LHCN-M2 (cell line): ENCODE results near the gene ARHGEF28. TPM values are rescaled to one million over a fixed set of nuclear protein-coding genes. Genes with fewer than 3 reads are reported as not detected.
A peak's percentile ranks its signal among the peaks of the same experiment; 100 is the strongest.

ENCODE experiments used
- DNase-seq: peaks from one replicate; pipeline ENCODE4 v3.0.0-alpha.2; 2012; ENCODE audit warnings: low read depth
- total RNA-seq: library from RNA; depleted of rRNA; stranded (reverse); fragments of >200 nt; gene quantifications from 2 replicates; pipeline ENCODE4 v1.2.3, GENCODE V29; 2014

Gene ARHGEF28
- total RNA-seq, 1 experiment from 2014 or later, result 90.0 TPM

GRCh38 chr5:73957397-73958001 lies 331.5 kb downstream of the ARHGEF28 start:
- no peak for DNase-seq

GRCh38 chr5:73958037-73958436 lies 332.0 kb downstream of the ARHGEF28 start:
- DNase-seq, result no peak

GRCh38 chr5:73960023-73960422 lies 334.0 kb downstream of the ARHGEF28 start:
- DNase-seq, result no peak

GRCh38 chr5:73960426-73960825 lies 334.4 kb downstream of the ARHGEF28 start:
- peak; percentile 34 for DNase-seq

GRCh38 chr5:73962801-73963425 lies 336.9 kb downstream of the ARHGEF28 start:
- DNase-seq, result peak; percentile 70

GRCh38 chr5:73964352-73964865 lies 338.4 kb downstream of the ARHGEF28 start:
- DNase-seq, result no peak

GRCh38 chr5:73966451-73966850 lies 340.5 kb downstream of the ARHGEF28 start:
- no peak for DNase-seq

- no peak for DNase-seq
Observed at GRCh38 chr5:73967347-73967746, 341.4 kb downstream of the ARHGEF28 start.

- no peak for DNase-seq
Observed at GRCh38 chr5:73968246-73968645, 342.2 kb downstream of the ARHGEF28 start.

- DNase-seq, result peak; percentile 41
Observed at GRCh38 chr5:73968729-73969128, 342.7 kb downstream of the ARHGEF28 start.

GRCh38 chr5:73969195-73970036 lies 343.4 kb downstream of the ARHGEF28 start:
- no peak for DNase-seq

- no peak for DNase-seq
Observed at GRCh38 chr5:73971326-73971725, 345.3 kb downstream of the ARHGEF28 start.

- no peak for DNase-seq
Observed at GRCh38 chr5:73973135-73973534, 347.1 kb downstream of the ARHGEF28 start.

- DNase-seq, result no peak
Observed at GRCh38 chr5:73974871-73975360, 348.9 kb downstream of the ARHGEF28 start.

GRCh38 chr5:73975845-73976244 lies 349.8 kb downstream of the ARHGEF28 start:
- no peak for DNase-seq

- no peak for DNase-seq
Observed at GRCh38 chr5:73977146-73977545, 351.1 kb downstream of the ARHGEF28 start.

GRCh38 chr5:73979321-73979720 lies 353.3 kb downstream of the ARHGEF28 start:
- DNase-seq, result no peak

GRCh38 chr5:73981704-73982103 lies 355.7 kb downstream of the ARHGEF28 start:
- DNase-seq, result no peak

GRCh38 chr5:73983644-73984043 lies 357.6 kb downstream of the ARHGEF28 start:
- no peak for DNase-seq

- peak; percentile 37 for DNase-seq
Observed at GRCh38 chr5:73985145-73985544, 359.1 kb downstream of the ARHGEF28 start.

- no peak for DNase-seq
Observed at GRCh38 chr5:73986729-73987128, 360.7 kb downstream of the ARHGEF28 start.

GRCh38 chr5:73987915-73988314 lies 361.9 kb downstream of the ARHGEF28 start:
- DNase-seq, result no peak
